Measurements from ENCODE around the gene NPAS3. TPM values are rescaled to one million over a fixed set of nuclear protein-coding genes. Genes with fewer than 3 reads are reported as not detected.

NPAS3 gene
- total RNA-seq, 1 donor from 2014 or later = 3.6 TPM

DNA sequence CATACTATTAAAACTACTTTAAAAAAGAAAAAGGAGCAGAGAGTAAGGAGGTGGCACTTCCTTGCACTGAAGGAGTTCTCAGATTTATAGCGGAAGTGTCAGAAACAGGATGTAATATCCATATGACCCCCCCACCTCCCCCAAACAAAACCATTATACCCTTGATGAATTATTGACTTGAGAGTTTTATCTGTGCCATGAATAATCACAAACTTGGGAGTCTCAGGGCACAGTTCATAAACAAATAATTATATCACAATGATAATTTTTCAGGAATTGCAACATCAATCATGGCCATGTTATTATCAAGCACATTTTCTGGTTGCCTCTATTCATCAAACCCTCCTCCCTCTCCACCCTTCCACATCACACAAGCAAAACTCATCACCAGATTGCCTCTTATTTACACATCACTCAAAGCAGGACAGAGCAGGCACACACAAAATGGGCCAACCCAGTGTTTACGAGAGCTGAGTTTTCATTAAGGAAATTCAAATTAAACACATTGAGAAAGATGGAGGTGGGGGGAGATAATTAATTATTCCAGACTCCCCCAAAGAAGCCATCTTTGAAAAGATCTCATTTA, 870.8 kb downstream of the NPAS3 start:
- DNase-seq (ENCODE audit: low spot score) = no peak

DNA sequence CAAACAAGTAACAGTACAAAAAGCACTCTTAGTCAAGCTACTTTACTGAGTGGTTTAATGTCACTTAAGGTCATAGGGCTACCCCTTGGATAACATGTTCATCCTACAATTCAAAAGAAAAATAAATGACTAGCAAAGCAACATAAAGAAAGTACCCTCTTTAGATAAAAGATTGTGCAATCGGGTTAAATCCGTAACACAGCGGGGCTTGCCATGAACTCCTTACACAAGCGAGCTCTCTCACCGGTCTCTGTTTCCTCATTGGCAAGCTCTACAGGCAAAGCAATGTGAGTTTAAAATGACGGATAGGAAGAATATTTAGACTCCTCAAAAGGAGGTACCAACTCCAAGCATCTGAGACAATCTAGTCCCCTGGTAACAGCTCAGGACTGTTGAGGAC, 871.6 kb downstream of the NPAS3 start:
- no peak for DNase-seq (ENCODE audit: low spot score)

DNA sequence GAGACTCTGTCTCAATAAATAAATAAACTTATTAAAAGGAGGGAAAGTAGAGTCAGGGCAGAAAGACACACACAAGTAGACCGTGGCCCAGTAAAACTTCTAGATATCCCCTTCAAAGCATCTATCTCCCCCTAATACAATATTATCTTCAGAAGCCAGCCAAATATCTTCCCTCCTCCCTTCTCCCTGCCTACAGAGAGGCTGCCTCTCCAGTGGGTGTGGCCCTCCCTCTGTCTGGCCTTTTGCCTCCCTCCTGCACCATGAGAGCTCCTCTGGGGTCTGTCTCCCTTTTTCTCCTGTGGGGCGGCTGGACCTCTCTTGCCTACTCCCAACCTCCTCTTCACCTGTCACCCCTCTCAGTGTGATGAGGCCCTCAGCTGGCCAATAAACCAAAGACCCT, 873.0 kb downstream of the NPAS3 start:
- no peak for DNase-seq (ENCODE audit: low spot score)

DNA sequence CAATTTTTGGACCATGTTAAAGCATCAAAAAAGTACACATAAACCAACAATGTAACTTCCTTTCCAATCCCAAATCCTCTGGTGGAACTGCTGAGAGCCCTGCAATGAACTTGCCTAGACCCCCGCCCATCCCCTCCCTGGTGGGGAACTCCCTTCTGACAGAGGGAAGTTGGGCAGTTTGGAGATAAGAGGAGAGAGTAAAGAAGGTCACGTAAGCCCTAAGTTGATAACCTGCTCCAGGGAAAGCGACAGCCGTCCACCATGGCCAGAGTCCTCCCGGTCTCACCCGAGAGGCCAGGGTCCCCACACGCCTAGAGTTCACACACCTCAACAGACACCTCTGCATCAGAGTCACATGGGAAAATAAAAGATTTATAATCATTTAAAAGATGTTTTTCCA, 873.5 kb downstream of the NPAS3 start:
- no peak for DNase-seq (ENCODE audit: low spot score)

DNA sequence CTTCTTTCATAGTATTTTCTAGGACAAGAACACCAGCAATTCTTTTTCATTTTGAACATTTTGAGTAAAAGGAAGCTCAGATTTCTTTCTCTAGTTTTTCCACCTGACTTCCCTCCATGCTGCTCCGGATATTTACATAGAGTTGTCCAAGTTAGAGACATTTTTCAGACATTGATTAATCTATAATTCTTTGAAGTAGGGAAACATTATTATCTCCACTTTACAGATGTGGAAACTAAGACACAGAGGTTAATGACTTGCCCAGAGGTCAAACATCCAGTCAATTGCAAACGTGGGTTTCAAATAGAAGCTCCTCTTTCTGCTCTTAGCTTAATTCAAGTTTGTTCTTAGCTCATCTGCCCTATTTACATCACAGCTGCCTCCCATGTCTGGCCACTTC, 873.9 kb downstream of the NPAS3 start:
- DNase-seq (ENCODE audit: low spot score) = no peak

DNA sequence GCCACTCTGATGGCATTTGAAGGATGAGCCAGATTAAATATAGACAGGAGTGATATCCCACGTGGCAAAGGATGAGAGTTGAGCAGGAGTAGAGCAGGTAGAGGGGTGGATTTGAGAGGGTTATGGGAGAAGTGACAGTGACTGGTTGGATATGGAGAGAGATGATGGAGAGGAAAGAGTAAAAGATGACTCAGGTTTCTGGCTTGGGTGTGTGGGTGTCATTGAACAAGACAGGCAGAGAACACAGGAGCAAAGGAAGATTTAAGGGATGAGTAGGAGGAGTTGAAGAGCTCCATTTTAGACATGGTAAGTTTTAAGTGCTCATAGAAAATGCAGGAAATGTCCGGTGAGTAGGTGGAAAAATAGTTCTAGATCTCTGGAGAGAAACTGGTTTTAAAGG, 875.3 kb downstream of the NPAS3 start:
- no peak for DNase-seq (ENCODE audit: low spot score)

DNA sequence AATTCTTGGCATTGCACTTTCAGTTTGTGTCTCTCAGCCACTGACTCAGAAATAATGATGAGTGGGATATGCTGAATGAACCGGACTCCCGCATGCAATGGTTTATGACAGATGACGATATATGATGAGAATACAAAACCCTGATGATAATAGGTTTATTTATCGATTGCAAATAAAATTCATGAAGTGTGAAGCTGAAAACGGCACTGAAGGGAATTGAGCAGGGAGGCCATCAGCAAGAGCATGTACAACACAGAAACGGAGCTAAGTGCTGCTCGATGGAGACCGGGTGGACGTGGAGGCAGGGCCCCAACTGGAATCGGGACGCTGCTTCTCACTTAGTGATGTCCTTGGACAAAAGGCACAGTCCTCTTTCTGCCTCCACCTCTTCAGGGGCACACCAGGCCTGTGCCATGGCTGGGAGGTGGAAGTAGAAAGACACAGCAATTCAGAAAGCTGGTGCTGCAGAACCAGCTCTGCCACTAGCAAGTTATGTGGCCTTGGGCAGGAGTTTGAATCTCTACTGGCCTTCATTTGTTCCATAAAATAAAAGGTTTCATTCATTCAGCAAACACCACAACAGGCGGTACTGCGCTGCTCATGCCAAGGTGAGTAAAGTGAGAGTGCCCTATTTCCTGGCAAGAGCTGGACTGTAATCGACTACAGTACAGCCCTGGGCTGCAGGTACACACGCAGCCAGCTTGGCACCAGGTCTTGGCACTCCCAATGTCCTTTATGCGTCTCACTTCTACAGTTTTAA, 895.2 kb downstream of the NPAS3 start:
- DNase-seq (ENCODE audit: low spot score) = no peak

DNA sequence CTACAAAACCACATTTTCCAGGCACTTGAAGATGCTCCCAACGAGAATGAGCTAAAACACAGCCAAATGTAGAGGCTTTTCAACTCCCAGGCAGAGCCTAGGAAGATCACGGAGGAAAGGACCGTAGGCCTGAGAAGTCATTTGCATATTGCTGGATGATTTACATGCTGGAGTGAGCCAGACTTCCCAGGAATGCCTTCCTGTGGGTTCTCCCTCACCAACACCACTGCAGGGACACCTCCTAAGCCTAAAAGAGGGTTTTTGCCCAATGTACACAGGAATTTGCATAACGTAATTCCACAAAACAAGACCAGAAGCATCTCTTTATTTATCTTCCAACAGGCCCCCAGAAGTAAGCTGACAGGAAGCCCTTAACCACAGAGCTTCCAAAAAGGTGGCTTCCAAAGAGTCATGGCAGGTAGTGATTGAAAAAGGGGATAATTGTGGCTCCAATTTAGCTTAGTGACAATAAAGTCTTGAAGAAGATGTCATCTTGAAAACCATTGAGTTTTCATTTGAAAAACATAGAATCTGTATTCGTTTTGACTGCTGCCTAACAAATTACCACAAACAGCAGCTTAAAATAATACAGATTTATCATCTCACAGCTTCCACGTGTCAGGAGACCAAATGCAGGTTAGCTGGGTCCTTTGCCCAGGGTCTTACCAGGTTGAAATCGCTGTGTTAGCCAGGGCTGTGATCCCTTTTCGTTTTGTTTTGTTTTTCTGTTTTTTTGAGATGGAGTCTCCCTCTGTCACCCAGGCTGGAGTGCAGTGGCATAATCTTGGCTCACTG, 896.0 kb downstream of the NPAS3 start:
- DNase-seq (ENCODE audit: low spot score) = no peak

DNA sequence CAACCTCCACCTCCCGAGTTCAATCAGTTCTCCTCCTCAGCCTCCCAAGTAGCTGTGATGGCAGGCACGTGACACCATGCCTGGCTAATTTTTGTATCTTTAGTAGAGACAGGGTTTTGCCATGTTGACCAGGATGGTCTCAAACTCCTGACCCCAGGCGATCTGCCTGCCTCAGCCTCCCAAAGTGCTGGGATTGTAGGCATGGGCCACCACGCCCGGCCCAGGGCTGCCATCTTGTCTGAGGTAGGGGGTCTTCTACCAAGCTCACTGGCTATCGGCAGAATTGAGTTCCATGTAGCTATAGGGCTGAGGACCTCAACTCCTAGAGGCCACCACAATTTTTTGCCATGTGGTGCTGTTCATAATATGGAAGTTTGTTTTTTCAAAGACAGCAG, 896.6 kb downstream of the NPAS3 start:
- no peak for DNase-seq (ENCODE audit: low spot score)

DNA sequence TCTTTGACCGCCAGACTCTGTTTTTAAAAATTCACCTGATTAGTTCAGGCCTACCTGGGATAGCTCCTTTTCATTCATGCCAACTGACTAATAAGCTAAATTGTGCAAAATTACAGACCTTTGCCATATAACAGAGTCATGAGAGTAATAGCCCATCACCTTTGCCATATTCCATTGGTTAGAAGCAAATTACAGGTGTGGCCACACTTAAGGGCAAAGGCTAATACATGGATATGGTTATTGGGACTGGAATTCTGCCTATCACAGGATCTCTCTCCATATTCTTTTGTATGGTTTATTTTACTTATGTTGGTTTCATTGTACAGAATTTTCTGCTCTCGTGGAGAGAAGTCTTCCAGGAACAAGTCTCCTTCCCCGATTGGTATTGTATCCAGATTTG, 897.0 kb downstream of the NPAS3 start:
- DNase-seq (ENCODE audit: low spot score) = no peak

DNA sequence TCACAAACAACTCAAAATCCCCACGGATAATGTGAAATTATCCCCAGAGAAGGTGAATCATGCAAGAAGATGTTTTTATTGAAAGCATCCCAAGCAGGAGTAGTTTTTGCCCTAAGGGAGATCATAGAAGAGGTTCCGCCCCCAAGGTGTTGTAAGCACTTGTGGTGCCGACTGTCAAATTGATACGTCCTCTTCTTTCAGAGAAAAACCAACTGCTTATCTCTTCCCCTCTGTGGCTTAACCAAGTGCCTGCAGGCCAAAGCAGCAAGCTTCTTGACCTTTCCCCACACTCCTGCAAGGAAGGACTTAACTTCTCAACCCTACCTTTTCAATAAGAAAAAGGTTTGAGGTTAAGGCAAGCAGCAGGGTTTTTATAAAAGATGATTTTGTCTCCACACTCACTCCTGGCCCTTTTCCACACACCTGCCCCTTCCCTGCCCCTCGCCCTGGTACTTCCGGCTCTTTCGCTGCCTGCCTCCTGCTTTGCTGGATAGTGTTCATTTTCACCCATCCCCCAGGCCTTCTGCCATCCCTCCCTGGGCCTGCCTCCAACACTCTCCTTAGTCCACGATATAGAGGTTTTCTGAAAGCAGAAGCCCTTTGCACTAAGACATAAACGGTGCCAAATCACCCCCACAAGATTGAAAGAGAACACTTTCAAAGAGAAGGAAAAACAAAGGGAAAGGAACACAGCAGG, 897.7 kb downstream of the NPAS3 start:
- no peak for DNase-seq (ENCODE audit: low spot score)

DNA sequence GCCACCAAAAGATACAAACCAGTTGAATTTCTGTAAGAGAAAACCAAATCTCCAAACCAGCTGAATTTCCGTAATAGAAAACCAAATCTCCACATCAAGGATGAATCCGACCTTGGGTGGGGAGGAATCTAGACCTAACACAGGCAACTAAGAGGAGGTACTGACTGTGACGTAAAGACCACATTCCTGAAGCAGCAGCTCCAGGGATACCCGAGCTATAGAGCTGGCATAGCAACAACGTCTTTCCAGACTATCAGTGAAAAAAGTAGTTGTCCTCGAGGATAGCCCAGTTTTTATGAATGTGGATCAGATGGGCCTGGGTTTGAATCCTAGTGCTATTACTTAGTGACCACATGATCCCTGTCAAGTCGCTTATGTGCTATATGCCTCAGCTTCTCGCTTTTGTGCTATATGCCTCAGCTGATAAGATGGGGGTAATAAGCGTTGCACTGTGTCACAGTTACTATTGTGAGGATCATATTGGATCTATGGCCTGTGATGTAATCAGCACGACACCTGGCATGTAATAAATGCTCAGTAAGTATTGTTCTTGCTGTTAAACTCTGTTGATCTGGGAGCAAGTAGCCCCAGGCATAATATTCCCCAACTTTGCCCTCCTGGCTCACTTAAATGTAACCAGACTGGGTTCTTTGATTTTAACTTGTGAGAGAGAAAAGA, 898.4 kb downstream of the NPAS3 start:
- no peak for DNase-seq (ENCODE audit: low spot score)

DNA sequence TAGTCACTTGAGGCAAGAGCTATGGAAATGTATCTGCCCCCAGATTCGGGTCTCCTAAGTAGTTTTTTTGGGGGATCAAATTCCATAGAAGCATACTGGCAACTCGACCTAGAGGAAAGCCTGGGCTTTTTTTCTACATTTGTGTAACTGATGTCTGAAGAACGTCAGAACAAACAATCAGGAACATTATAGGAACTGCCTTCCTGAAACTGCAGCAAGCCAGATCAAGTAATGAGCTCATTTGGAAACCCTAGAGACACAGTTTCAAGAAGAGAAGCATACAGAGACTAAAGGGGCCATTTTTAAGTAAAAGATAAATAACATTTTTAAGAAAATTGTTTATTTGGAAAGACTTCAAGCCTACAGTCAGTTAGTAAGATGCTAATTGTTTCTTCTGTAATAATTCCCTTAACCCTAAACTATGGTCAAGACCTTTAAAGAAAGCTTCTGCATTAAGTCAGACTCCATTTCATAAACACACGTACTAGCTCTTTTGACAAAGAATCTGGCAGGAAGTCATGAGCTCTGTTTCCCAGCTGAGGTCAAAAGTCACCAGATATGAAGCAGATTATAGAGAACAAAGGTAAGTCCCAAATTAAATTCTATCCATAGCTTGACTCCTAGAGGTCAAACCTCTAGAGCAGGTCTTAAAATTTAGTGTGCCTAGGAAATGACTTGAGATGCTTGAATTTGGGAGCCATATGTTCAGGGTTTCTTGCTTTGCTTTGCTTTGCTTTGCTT, 899.4 kb downstream of the NPAS3 start:
- DNase-seq (ENCODE audit: low spot score) = no peak

DNA sequence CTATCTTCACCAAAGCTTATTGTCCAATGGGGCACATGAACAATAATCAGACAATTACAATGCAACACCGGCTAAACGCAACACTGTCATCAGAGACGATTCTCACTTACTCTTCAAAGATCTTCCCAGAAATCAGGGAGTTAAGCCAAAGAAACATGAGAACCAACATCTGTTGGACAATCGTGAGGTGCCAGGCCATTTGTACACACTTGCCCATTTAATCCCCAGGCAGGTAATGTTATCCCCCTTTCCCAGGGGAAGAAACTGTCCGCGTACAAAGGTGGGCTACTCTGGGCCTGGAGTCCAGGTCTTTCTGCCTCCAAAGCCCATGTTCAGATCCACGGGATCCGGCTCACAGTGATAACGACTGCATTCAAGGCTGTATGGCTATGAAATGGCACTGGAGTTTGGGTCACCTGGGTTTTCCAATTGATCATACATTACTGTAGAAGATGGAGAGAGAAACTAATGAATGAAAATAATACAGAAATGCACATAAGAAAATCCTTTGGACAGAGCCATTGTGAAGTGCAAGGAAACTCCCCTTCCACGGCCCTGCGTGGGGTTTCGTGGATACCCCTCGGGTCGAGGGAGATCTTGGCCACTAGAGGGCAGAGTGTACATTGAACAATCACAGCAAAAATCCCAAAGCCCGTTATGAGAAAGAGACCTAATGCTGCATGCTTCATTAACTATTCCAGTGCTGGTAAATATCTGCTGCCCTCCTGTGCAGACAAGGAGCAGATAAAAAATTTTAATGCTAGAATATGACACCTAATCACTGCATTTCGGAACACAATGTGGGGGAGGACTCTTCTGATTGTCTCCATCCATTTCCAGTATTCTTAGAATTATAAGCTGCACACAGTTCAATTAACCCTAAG, 900.8 kb downstream of the NPAS3 start:
- no peak for DNase-seq (ENCODE audit: low spot score)

DNA sequence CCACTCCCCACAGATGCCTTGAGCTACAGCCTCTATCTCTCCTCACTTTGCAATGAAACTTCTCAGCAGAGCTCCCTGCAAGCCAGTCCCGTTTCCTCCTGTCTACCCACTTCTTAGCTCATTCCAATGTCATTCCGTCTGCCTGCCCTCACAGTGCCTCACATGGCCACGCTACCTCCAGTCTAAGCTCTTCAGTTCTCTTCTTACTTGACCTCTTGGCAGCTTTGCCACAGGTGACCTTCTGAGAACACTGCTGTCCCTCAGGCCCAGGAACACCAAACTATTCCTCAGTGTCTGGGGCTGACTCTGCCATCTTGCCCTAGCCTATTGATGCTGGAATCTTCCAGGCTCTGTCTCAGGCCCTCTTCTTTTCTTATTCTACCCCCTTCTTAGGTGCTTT, 902.1 kb downstream of the NPAS3 start:
- DNase-seq (ENCODE audit: low spot score) = no peak

DNA sequence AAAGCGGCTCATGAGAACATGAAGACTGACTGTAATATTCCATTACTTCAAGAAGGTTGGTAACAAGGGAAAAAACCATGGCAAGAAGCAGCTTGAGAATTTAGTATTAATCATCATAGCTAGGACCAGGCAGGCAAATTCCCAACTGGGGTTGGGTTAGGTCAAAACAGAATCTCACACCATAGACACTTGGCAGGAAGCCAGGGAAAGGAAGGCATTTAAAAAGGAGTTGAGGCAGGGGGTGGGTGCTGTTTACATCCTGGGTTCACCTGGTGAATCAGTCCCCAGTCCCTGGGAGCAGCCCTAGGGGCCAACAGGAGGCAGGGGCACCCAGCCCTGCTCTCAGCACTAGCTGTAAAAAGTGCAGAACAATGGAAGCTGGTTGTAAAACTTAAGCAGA, 903.6 kb downstream of the NPAS3 start:
- DNase-seq (ENCODE audit: low spot score) = no peak

DNA sequence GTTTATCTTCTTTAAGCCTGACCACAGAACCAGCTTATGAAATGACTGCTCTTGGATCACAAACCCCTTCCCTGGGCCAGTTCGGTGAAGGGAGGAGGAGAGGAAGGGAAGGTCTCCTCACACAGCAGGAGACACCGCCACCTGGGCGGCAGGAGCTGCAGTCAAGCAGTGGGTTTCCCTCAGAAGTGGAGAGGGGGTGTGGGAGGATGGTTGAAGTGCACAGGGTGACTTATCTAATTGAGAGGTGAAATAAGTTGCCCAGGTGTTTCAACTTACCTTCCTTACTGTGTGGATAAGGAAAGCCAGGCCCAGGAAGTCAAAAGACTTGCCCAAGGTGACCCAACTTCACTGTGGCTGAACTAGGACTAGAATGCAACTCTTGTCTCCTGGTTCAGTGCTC, 905.4 kb downstream of the NPAS3 start:
- no peak for DNase-seq (ENCODE audit: low spot score)

DNA sequence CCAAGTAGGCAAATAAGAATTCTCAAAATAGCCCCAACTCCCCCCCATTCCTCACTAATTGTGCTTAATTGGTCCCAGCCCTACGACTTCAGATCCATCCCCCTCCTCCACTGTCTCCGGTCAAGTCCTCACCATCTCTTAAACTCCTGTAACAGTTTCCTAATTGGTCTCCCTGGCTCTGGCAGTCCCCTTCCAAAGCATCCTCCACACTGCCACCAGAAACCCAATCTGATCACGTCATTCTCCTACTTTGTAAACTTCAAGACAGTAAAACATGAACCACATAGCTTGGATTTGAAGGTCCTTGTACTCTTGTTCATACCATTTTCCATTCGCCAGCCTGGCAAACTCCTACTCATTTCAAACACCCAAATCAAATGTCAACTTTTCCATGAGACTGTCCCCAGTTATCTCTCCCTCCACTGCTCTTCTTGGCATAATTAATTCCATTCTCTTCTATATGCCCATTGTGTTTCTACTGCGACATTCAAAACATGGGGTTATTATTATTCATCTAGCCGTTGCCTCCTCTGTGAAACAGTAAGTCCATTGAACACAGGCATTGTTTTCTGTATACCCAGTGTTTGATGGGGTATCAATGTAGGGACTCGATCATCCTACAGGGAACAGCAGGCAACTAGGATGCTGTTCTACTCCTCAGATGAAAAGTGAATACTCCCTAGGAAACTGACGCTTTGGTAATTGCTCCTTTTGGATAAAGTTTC, 907.6 kb downstream of the NPAS3 start:
- no peak for DNase-seq (ENCODE audit: low spot score)

DNA sequence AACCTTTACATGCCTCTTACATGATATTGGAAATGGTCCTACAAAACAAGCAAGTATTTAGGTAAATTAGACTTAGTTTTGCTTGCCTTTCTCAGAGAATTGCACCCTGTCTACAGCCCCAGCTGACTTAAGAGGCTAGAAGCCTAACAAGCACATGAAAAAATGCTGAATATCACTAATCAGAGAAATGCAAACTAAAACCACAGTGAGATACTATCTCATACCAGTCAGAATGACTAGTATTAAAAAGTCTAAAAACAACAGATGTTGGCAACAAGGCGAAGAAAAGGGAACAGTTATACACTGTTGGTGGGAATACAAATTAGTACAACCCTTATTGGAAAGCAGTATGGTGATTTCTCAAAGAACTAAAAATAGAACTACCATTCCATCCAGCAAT, 908.4 kb downstream of the NPAS3 start:
- DNase-seq (ENCODE audit: low spot score) = no peak
